ENCODE measurements around the gene SLC9A9.

The SLC9A9 gene

GRCh38 chr3:143750841-143751240 is 97.4 kb downstream of the SLC9A9 start:
- no CpG with 5 or more reads among the region's 2 CpGs for WGBS (ENCODE audit: extremely low coverage, insufficient coverage, insufficient read length)

GRCh38 chr3:143749926-143750325 is 98.3 kb downstream of the SLC9A9 start:
- WGBS (ENCODE audit: extremely low coverage, insufficient coverage, insufficient read length) = no CpG with 5 or more reads among the region's 5 CpGs
- Histone ChIP-seq H3K9me3 (ENCODE audit: insufficient read depth, low read depth, low read length) (no peaks in the 10 kb centered on the region), H2BK5ac (ENCODE audit: low read depth, low read length, poor library complexity) (no peak overlapping the region), H4K8ac (ENCODE audit: low read depth, low read length) (no peak overlapping the region), H3K4ac (ENCODE audit: low read depth, low read length) (no peak overlapping the region), H3K79me1 (ENCODE audit: low read length) (no peaks in the 10 kb centered on the region), H3K36me3 (ENCODE audit: control insufficient read depth in 1 of 2, insufficient read depth in 2 of 2, low read length in 2 of 2) (no peaks in the 10 kb centered on the region), H3K79me2 (ENCODE audit: control insufficient read depth, insufficient read depth, low read length, poor library complexity) (no peaks in the 10 kb centered on the region), H4K12ac (ENCODE audit: low read depth, low read length) (no peak overlapping the region), H3K14ac (ENCODE audit: low read length) (no peak overlapping the region), H3K4me2 (ENCODE audit: low read length) (no peak overlapping the region), H2AK5ac (ENCODE audit: low read length) (no peak overlapping the region), H4K91ac (ENCODE audit: low read depth, low read length) (no peak overlapping the region), H2AFZ (ENCODE audit: insufficient read depth, low read length, poor library complexity) (no peak overlapping the region), H3K4me1 (ENCODE audit: control insufficient read depth in 1 of 2, insufficient read depth in 2 of 2, low read length in 2 of 2) (peaks cover 2 to 3% of the 10 kb centered on the region in 2 experiments), H2BK12ac (ENCODE audit: low read length) (no peak overlapping the region), H3K4me3 (ENCODE audit: low read depth, low read length) (no peak overlapping the region), H3K23ac (ENCODE audit: low read length) (no peak overlapping the region), H3K27ac (ENCODE audit: low read depth, low read length) (no peak overlapping the region), H3K27me3 (ENCODE audit: insufficient read depth, low read length) (no peaks in the 10 kb centered on the region), H2BK120ac (ENCODE audit: insufficient read depth, low read length, poor library complexity) (no peak overlapping the region), H3K9ac (ENCODE audit: low read length) (no peak overlapping the region), H3K18ac (ENCODE audit: low read length) (no peak overlapping the region)
- no peak for DNase-seq

More at GRCh38 chr3:143750841-143751240, 97.4 kb downstream of the SLC9A9 start:
- Histone ChIP-seq H3K27me3 (ENCODE audit: insufficient read depth, low read length) (no peaks in the 10 kb centered on the region), H3K4me3 (ENCODE audit: low read depth, low read length) (no peak overlapping the region), H3K4me2 (ENCODE audit: low read length) (no peak overlapping the region), H2AK5ac (ENCODE audit: low read length) (no peak overlapping the region), H3K14ac (ENCODE audit: low read length) (no peak overlapping the region), H3K79me2 (ENCODE audit: control insufficient read depth, insufficient read depth, low read length, poor library complexity) (no peaks in the 10 kb centered on the region), H3K4me1 (ENCODE audit: control insufficient read depth in 1 of 2, insufficient read depth in 2 of 2, low read length in 2 of 2) (peaks cover 2 to 3% of the 10 kb centered on the region in 2 experiments), H4K91ac (ENCODE audit: low read depth, low read length) (no peak overlapping the region), H3K9ac (ENCODE audit: low read length) (no peak overlapping the region), H3K79me1 (ENCODE audit: low read length) (no peaks in the 10 kb centered on the region), H3K36me3 (ENCODE audit: control insufficient read depth in 1 of 2, insufficient read depth in 2 of 2, low read length in 2 of 2) (no peaks in the 10 kb centered on the region), H3K4ac (ENCODE audit: low read depth, low read length) (no peak overlapping the region), H3K9me3 (ENCODE audit: insufficient read depth, low read depth, low read length) (no peaks in the 10 kb centered on the region), H3K23ac (ENCODE audit: low read length) (no peak overlapping the region), H3K27ac (ENCODE audit: low read depth, low read length) (no peak overlapping the region), H2AFZ (ENCODE audit: insufficient read depth, low read length, poor library complexity) (no peak overlapping the region), H2BK5ac (ENCODE audit: low read depth, low read length, poor library complexity) (no peak overlapping the region), H4K8ac (ENCODE audit: low read depth, low read length) (no peak overlapping the region), H2BK12ac (ENCODE audit: low read length) (no peak overlapping the region), H3K18ac (ENCODE audit: low read length) (no peak overlapping the region), H2BK120ac (ENCODE audit: insufficient read depth, low read length, poor library complexity) (no peak overlapping the region), H4K12ac (ENCODE audit: low read depth, low read length) (no peak overlapping the region)
- DNase-seq = no peak

GRCh38 chr3:143737065-143737464 is 111.2 kb downstream of the SLC9A9 start:
- Histone ChIP-seq H2BK5ac (ENCODE audit: low read depth, low read length, poor library complexity) (no peak overlapping the region), H3K4me1 (ENCODE audit: control insufficient read depth in 1 of 2, insufficient read depth in 2 of 2, low read length in 2 of 2) (no peaks in the 10 kb centered on the region), H3K79me1 (ENCODE audit: low read length) (no peaks in the 10 kb centered on the region), H4K12ac (ENCODE audit: low read depth, low read length) (no peak overlapping the region), H2BK12ac (ENCODE audit: low read length) (no peak overlapping the region), H3K79me2 (ENCODE audit: control insufficient read depth, insufficient read depth, low read length, poor library complexity) (no peaks in the 10 kb centered on the region), H4K8ac (ENCODE audit: low read depth, low read length) (no peak overlapping the region), H3K18ac (ENCODE audit: low read length) (no peak overlapping the region), H3K4me2 (ENCODE audit: low read length) (no peak overlapping the region), H3K27ac (ENCODE audit: low read depth, low read length) (no peak overlapping the region), H2AFZ (ENCODE audit: insufficient read depth, low read length, poor library complexity) (no peak overlapping the region), H3K27me3 (ENCODE audit: insufficient read depth, low read length) (no peaks in the 10 kb centered on the region), H3K9me3 (ENCODE audit: insufficient read depth, low read depth, low read length) (no peaks in the 10 kb centered on the region), H2AK5ac (ENCODE audit: low read length) (no peak overlapping the region), H3K14ac (ENCODE audit: low read length) (no peak overlapping the region), H3K23ac (ENCODE audit: low read length) (no peak overlapping the region), H2BK120ac (ENCODE audit: insufficient read depth, low read length, poor library complexity) (no peak overlapping the region), H4K91ac (ENCODE audit: low read depth, low read length) (no peak overlapping the region), H3K4ac (ENCODE audit: low read depth, low read length) (no peak overlapping the region), H3K36me3 (ENCODE audit: control insufficient read depth in 1 of 2, insufficient read depth in 2 of 2, low read length in 2 of 2) (no peaks in the 10 kb centered on the region), H3K4me3 (ENCODE audit: low read depth, low read length) (no peak overlapping the region), H3K9ac (ENCODE audit: low read length) (no peak overlapping the region)
- WGBS (ENCODE audit: extremely low coverage, insufficient coverage, insufficient read length) = no CpG with 5 or more reads among the region's 2 CpGs
- no peak for DNase-seq

GRCh38 chr3:143736205-143736997 is 111.9 kb downstream of the SLC9A9 start:
- no peak overlapping the region for H3K27ac ChIP-seq (ENCODE audit: low read depth, low read length)
- H4K91ac ChIP-seq (ENCODE audit: low read depth, low read length) = no peak overlapping the region
- no peak overlapping the region for H4K12ac ChIP-seq (ENCODE audit: low read depth, low read length)
- H3K4ac ChIP-seq (ENCODE audit: low read depth, low read length) = no peak overlapping the region
- H2AFZ ChIP-seq (ENCODE audit: insufficient read depth, low read length, poor library complexity) = no peak overlapping the region
- H3K4me1 ChIP-seq (ENCODE audit: control insufficient read depth in 1 of 2, insufficient read depth in 2 of 2, low read length in 2 of 2) = no peaks in the 10 kb centered on the region
- H3K36me3 ChIP-seq (ENCODE audit: control insufficient read depth in 1 of 2, insufficient read depth in 2 of 2, low read length in 2 of 2) = no peaks in the 10 kb centered on the region
- no peak overlapping the region for H2BK120ac ChIP-seq (ENCODE audit: insufficient read depth, low read length, poor library complexity)
- H2BK5ac ChIP-seq (ENCODE audit: low read depth, low read length, poor library complexity) = no peak overlapping the region
- no peak overlapping the region for H3K4me2 ChIP-seq (ENCODE audit: low read length)
- H2BK12ac ChIP-seq (ENCODE audit: low read length) = no peak overlapping the region
- no peak overlapping the region for H4K8ac ChIP-seq (ENCODE audit: low read depth, low read length)
- WGBS (ENCODE audit: extremely low coverage, insufficient coverage, insufficient read length) = no CpG with 5 or more reads among the region's 5 CpGs
- no peak overlapping the region for H3K23ac ChIP-seq (ENCODE audit: low read length)
- H3K18ac ChIP-seq (ENCODE audit: low read length) = no peak overlapping the region
- no peak overlapping the region for H3K14ac ChIP-seq (ENCODE audit: low read length)
- H3K9ac ChIP-seq (ENCODE audit: low read length) = no peak overlapping the region
- no peak overlapping the region for H2AK5ac ChIP-seq (ENCODE audit: low read length)
- no peaks in the 10 kb centered on the region for H3K27me3 ChIP-seq (ENCODE audit: insufficient read depth, low read length)
- H3K4me3 ChIP-seq (ENCODE audit: low read depth, low read length) = no peak overlapping the region
- no peak for DNase-seq
- H3K79me1 ChIP-seq (ENCODE audit: low read length) = no peaks in the 10 kb centered on the region
- peaks cover 1% of the 10 kb centered on the region for H3K9me3 ChIP-seq (ENCODE audit: insufficient read depth, low read depth, low read length)
- H3K79me2 ChIP-seq (ENCODE audit: control insufficient read depth, insufficient read depth, low read length, poor library complexity) = no peaks in the 10 kb centered on the region
